Stimulated activated CD8-positive, alpha-beta memory T cell treated with anti-CD3 and anti-CD28 coated beads, Interleukin-15, amount 100 ng/mL, for 1 hour (primary cell): ENCODE measurements around the gene CSTF1.
A peak's percentile ranks its signal among the peaks of the same experiment; 100 is the strongest.

Experiments
- DNase-seq: peaks from one replicate; pipeline ENCODE4 v3.0.0-alpha.2; 2020; ENCODE audit warnings: low read depth

CSTF1 gene

DNA sequence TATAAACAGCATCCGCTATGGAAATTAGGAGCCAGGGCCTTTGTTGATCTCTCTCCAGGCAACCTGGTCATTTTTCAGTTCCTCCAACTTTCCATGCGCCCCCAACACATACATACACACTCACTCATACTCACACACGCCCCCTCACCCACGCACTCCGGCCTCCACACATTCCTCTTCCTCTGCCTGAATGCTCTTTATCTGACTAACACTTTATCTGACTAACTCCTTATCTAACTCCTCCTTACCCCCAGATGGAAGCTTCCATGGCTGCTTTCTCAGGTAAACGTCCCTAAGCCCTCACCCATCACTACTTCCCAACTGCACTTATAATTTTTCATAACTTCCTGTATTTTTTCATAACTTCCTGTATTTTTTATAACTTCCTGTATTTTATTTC is 37.1 kb downstream of the CSTF1 start:
- DNase-seq: no peak

DNA sequence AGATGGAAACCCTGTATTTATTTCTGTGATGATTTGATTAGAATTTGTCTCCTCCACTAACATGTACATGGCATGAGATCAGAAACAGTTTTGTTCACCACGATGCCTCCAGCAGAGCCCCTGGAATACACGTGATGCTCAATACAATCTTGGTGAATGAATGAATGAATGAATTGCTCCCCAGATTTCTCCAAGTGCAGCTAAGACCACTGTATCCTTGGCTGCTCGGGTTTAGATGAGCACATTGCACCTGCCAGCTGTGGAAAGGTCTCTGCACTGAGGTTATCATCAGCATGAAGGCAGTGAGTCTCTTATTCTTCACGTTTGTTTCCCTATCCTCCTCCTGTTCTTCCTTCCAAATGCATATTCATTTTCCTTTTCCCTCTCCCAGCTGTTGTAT is 37.5 kb downstream of the CSTF1 start:
- DNase-seq: no peak

DNA sequence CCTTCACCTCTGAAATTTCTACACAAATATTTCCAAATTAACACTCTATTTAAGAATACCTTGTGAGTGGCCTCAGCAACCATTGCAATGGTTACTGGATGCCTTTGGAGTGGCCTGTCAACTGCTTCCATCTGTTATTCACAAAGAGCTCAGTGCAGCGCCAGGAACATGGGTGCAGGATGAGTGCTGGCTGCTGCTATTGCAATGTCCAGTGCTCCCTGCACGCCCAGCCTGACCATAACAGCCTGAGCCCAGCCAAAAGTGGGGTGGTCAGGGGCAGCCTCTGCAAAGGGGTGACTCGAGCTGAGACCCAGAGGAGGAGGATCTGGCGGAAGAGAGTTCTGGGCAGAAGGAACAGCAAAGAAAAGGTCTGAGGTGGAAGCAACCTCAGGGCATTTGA is 38.0 kb downstream of the CSTF1 start:
- no peak for DNase-seq

DNA sequence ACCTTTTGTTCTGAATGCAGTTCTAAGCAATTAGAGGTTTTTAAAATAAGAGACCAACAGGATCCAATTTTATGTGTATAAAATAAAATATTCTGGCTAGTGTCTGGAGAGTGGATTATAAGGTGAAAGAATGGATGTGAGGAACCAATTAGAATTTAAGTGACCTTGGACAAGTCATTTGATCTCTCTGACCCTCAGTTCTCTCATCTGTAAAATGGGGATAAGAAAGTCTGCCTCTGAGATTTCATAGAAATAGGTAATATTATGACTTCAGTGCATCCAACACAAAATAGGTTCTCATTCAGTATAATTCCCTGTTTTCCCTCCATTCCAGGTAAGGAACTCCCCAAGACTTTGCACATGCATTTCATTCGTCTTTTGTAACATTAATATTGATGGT is 38.5 kb downstream of the CSTF1 start:
- no peak for DNase-seq

DNA sequence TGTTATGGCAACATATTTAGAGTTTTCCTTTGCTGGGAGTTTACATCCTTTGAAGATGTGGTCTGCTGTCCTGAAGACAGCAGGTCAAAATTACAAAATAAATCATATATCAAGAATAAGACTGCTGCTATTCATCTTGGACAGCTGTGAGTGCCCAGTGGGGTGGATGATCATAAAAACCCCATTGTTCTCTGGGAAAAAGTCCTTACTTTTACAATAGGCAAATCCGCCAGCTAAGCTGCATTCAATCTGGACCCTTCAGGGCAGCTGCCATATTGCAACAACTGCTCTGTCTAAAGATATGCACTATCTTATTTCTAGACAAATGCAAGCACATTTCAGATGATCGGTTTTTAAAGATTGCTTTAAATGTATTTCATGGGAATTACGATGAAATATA is 39.0 kb downstream of the CSTF1 start:
- no peak for DNase-seq

DNA sequence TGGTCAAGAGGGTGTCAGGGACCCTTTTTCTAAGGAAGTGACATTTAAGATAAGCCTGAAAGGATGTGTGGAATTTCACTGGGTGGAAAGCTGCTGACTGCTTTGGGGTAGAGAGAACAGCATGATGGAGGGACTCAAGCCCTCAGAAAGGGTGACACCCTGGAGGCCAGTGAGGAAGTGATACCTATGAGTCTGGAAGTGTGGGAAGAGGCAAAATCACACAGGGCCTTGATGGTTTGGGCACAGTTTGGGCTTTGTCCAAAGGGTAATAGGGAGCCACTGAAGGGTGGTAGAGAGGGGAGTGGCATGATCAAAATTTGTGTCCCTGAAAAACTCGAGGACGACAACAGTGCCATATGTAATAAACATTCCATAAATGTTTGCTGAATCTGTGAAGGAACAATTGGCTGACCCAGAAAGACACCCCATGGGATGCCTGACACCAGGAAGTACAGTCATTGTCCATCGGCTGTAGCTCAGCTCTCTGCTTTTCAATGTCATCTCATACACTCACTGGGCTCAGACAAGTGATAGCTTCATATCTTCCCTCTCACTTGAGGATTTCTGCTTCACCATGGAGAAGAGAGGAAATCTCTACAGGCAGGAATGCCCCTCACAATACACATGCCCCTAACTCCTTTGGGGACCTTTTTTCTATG is 40.9 kb downstream of the CSTF1 start:
- no peak for DNase-seq

DNA sequence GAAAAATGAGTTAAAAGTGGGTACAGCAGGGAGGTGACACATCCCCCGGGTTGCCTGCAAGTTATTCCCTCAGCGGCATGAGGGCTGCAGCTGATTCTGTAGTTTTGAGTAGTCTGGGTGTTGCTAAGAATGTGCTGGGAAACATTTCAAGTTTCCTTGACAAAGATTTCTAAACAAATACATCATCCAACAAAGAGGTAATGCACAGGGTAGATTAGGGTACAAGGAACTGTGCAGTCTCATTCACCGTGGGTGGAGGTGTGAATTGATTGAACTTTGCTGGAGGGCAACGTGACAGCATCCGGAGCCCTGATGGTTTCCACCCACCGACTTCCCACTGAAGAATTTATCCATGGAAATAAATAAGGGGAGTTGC is 41.4 kb downstream of the CSTF1 start:
- no peak for DNase-seq

DNA sequence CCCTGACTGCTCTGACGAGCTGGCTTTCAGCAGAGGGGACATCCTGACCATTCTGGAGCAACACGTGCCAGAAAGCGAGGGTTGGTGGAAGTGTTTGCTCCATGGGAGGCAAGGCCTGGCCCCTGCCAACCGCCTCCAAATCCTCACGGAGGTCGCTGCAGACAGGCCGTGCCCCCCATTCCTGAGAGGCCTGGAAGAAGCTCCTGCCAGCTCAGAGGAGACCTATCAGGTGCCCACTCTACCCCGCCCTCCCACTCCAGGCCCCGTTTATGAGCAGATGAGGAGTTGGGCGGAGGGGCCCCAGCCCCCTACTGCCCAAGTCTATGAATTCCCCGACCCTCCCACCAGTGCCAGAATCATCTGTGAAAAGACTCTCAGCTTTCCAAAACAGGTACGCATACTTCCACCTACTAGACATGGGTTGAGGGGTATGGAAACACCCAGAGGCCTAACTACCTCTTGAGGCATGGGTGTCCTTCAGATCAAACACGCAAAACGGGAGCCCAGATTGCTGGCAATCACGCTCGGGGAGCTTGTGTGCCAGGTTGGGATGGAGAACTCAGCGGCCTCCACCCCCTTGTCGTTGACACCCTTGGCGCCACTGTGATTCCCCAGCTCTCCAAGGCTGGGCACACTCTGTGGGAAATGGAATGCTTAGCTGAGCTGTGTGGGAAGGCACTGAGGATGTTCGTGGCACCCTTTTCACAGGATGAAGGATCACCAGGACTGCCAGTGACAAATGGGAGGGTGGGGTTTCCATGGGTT is 44.9 kb downstream of the CSTF1 start:
- no peak for DNase-seq

DNA sequence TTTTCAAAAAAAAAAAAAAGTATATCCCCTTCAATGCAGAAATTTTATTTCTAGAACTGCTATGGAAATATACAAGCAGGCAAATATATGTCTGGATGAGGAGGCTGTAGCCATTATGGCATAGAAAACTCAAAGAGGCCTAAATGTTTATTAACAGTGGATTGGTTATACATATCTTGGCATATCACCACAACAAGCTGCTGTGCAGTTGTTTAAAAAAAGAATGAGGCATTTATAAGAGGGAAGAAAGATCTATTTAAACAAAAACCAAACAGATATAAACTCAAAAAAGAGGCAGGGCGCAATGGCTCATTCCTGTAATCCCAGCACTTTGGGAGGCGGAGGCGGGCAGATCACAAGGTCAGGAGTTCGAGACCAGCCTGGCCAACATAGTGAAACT is 45.8 kb downstream of the CSTF1 start:
- no peak for DNase-seq

DNA sequence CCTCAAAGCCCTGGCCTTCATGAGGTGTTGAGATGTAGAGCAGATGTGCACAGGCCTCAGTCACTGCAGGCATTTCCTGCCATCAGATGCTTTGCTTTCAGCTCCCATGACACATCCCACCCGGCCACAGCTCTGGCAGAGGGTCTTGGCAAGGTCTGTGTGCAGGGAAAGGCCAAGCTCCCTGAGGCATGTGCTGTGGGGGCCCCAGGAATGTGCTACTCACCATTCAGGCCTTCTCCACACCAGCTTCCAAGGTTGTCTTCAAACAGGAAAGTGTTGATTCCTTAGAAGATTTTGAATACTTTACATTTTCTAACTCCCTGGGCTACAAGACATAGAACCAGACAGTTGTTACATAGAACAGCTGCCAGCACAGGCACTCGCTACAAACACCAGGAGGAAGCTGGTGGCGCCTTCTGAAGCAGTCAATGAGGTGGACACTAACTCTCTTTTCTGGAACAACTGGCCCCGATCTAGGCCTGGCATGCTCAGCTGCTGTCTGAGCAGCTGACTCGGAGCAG is 47.4 kb downstream of the CSTF1 start:
- no peak for DNase-seq

DNA sequence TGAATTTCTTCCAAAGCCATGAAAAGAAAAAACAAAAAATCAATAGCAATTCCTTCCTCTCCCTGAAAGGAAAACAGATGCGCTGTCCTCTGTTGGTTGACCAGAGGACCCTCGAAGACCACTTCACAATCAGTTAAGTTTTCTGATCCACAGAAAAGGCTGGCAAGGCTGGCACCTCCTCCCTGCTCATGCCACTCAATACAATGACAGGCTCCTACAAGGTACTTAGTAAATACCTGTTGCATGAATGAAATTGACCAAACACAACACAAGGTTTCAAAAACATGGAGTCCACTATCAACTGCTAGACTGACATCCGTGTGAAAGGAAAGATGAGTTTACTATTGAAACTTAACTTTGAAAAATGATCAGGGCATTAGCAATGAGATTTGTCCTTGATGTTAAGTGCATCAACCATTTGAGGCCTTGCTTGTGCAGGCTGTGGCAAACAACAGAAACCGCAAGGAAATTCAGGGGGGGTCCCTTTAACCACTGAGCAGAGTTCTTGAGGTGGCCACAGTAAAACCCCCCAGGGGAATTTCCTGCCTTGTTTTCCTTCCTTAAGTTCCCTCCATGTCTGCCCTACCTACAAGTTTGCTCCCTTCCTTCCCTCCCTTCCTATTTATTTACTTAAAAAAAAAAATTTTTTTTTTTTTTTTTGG is 48.0 kb downstream of the CSTF1 start:
- peak; percentile 18 for DNase-seq

DNA sequence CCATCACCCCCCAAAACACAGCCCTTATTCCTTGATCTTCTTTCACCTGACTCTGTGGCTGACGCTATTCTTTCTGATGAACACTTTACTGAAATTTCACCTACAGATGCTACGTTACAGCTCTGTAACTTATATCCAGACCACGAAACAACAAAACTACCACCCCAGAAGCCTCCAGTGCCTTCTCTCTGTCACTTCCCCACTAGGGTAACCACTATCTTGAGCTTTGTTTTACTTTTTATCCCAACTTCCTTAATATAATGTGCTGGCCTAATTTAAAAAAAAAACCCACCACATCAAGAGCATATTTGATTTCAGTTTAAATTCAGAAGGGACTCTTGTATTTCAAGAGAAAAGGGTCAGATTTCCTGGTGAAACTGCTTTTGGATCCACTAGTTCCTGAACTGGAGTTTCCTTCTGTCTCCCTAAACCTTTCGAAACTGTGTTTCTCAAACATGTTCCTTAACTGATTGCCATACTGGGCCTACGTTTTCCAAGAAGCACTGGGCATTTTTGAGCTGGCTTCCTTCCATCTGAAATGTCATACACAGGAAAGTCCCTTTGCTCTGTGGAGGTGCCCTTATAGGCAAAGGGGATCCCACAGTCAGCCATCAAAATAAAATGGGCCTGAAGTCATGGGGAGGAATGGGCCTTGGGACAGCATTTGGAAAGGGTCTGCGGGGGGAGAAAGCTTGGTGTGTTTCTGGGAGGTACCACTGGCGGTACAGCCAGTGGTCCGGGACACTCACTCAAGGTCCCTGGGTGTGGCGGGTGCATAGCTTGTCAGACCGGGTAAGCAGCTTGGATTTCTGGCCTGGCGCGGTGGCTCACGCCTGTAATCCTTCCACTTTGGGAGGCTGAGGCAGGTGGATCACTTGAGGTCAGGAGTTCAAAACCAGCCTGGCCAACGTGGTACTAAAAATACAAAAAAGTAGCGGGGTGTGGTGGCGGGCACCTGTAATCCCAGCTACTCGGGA is 50.2 kb downstream of the CSTF1 start:
- DNase-seq: no peak

DNA sequence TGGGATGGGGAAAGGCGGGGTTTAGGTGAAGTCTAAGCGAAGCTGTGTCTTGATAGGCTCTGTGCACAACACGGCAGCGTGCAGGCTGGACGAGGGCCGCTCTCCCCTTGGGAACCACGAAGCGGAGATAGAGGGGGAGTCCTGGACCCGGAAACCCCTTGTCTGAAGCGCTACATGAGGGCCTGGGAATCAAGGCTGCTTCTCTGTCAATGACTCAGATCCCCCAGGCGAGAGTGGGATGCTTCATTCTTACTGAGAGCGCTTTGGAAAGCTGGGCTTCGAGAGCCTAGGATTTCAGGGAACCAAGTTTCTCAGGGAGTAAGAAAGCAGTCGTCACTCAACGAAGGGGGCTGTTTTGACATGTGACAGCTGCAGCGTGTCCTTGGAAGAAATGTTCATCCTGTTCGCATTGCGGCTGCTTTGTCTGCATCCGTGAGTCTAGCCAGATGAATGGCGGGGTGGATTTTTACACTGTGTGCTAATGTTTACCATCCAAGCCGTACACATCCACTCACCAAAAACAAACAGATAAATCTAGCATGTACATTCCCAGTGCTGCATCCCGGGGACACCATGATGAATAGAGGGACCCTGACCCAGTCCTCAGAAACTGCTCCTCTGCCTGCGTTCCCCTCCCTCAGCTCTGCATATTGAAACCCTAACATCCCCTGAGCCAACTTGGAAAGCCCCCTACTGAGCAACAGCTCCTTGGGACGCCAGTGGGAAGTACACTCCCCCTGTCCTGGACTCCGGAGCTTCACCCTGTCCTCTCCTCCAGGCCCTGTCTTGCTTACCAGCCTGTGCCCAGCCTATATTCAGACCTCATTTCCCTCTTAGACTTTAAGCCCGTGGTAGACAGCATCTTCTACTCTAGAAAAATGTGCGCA is 51.5 kb downstream of the CSTF1 start:
- DNase-seq: no peak

DNA sequence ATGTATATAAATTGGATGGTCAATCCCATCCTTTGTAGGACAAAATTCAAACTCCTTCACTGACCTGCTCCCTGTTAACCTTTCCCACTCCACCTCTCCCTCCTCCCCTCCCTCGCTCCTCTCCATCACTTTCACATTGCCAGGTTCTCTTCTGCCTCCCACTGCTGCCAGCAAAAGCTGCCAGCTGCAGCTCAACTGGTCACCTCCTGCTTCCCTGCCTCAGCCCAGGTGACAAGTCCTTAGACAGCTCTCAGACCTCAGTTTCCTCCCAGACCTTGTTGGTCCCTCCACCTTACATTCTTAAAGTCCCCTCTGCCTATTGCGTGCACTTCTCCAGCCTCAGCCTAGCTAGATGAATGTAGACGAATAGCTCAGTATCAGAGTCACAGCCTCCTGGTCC is 52.7 kb downstream of the CSTF1 start:
- DNase-seq: no peak

DNA sequence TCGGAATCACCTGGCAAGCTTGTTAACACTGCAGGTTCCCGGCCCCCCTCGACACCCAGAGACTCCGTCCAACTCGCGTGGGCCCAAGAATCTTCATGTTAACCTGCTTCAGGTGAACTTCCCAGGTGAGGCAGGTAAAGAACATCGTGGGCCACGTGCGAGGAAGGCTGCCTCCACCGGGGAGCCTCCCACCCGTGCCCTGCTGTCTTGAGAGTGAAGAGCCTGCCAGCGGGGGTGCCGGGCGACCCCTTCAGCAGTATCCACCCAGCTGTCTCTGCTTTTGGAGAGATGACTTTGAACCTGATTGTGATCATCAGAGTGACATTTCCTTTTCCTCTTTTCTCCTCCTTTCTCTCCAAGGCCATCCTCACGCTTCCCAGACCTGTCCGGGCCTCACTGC is 53.1 kb downstream of the CSTF1 start:
- no peak for DNase-seq

DNA sequence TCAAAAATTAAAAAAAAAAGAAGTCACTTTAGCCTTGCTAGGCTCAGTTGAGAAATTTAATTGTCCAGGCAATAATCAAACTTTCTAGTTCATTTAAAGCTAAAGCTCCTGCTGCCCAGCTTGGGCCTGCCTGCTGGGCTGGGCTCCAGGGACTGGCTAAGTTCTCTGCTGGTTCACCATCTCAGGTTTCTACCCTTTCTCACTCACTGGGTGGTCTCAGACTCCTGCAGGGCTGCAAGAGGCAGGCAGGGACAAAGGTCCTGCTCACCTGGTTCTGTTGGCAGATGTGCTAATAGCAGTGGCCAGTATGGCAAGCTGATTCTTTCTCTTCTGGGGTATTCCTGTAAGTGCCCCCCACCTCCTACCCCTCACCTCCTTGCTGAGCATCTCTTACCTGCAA is 54.8 kb downstream of the CSTF1 start:
- DNase-seq: no peak

DNA sequence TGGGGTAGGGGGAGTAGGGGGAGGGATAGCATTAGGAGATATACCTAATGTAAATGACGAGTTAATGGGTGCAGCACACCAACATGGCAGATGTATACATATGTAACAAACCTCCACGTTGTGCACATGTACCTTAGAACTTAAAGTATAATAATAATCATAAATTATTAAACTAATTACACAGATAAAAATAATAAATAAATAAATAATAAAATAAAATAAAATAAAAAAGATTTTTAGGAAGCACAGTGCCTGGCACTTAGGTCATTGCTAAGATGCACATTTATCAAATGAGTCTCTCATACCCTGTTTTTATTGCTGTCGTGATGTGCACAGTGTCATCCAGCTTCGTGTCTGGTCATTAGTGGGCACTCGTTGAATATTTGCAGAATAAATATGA is 57.0 kb downstream of the CSTF1 start:
- DNase-seq: no peak

DNA sequence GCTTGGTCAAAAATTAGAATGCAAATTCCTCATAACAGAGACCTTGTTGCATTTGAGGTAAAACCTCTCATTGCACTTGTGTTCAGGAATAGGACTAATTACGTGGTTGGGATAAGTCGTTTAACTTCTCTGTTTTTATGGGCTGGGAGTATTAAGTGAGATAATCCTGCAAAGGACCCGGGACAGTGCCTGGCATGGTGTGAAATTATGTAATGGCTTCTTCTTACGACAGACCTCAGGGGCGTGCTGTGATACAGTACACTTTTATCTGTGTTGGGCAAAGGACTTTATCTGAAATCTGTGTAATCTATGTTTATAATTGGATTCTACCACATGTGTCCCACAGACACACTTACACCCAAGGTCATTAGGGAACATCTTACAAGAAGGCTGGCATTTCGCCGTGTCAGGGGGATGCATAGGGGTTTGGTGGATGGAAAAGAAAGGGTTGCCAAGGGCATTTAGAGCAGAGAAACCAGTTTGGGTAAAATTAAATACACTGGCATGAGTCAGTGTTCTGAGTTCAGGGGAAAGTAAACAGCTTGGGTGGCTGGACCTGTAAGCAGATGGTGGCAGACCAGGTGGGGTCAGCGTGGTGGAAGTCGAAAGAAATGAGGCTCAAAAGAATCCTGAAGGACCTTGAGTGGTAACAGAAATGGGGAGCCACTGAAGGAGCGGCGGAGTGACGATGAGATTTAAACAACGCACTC is 58.8 kb downstream of the CSTF1 start:
- DNase-seq: no peak

DNA sequence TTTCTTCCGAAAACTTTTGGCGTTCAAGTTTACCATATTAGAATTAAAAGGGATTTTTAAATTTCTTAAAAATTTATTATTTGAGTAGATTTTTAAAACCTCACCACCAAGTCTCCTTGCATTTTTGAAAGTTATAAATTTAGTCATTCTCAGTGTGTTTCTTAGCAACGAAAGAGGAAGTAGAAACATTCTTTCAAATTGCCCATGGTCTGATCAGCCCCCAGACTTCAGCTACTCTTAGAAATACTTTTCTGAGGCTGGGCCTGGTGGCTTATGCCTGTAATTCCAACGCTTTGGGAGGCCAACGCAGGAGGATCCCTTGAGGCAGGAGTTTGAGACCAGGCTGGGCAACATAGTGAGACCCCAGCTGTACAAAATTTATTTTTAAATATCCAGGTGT is 60.9 kb downstream of the CSTF1 start:
- DNase-seq: no peak

DNA sequence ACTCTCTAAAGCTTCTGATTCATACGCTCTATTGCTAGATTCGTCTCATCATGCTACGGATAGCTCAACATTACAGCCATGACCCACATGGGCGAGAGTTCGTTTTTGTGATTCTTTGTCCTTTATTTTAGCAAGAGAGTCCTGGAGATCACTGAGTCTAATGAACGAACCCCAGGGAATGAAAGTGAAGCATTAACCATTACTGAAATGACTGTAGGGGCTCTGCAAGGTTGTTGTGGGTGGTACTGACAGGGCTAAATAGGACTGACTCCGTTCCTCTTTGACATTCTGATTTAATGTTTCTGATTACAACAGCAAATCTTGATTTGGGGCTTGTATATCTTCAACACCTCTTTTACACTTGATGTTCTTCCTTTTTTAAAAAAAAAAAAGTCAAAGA is 62.3 kb downstream of the CSTF1 start:
- DNase-seq: no peak
